BLaER1 treated with 17β-estradiol and CSF1 and Interleukin-3, amounts not matched to agents 10 nM and 100 nM (cell line): ENCODE results near the gene RPL36AL.
"Not testable (repeated sequence)": the region's sequence is repeated elsewhere in the genome, so short reads cannot be mapped to it uniquely, and the experiment has no call there.

Experiments
- H3K27ac ChIP-seq, 11 experiments: shearing (Covaris generic); formaldehyde crosslinking; 2 replicates each; pipeline ENCODE4 v1.8.1; 2022
- H3K27me3 ChIP-seq, 11 experiments: shearing (Covaris generic); formaldehyde crosslinking; 2 replicates each; pipeline ENCODE4 v1.8.1; 2022
- H3K36me3 ChIP-seq, 11 experiments: shearing (Covaris generic); formaldehyde crosslinking; 2 replicates each; pipeline ENCODE4 v1.8.1; 2022
- H3K4me1 ChIP-seq, 10 experiments: shearing (Covaris generic); formaldehyde crosslinking; 2 replicates each; pipeline ENCODE4 v1.8.1; 2022
- H3K4me2 ChIP-seq, 11 experiments: shearing (Covaris generic); formaldehyde crosslinking; 2 replicates each; pipeline ENCODE4 v1.8.1; 2022
- H3K4me3 ChIP-seq, 10 experiments: shearing (Covaris generic); formaldehyde crosslinking; 2 replicates each; pipeline ENCODE4 v1.8.1; 2022
- H3K9ac ChIP-seq, 11 experiments: shearing (Covaris generic); formaldehyde crosslinking; 2 replicates each; pipeline ENCODE4 v1.8.1; 2022
- H3K9me3 ChIP-seq, 11 experiments: shearing (Covaris generic); formaldehyde crosslinking; replicated peaks in 1 of 11; 2 replicates each; pipeline ENCODE4 v1.8.1; 2022
- H4K20me1 ChIP-seq, 11 experiments: shearing (Covaris generic); formaldehyde crosslinking; 2 replicates each; pipeline ENCODE4 v1.8.1; 2022
- Cebpa-rat ChIP-seq, 11 experiments: shearing (Covaris generic); IDR thresholded peaks; 2 replicates each; pipeline ENCODE4 v1.8.1; 2022

Gene RPL36AL

DNA sequence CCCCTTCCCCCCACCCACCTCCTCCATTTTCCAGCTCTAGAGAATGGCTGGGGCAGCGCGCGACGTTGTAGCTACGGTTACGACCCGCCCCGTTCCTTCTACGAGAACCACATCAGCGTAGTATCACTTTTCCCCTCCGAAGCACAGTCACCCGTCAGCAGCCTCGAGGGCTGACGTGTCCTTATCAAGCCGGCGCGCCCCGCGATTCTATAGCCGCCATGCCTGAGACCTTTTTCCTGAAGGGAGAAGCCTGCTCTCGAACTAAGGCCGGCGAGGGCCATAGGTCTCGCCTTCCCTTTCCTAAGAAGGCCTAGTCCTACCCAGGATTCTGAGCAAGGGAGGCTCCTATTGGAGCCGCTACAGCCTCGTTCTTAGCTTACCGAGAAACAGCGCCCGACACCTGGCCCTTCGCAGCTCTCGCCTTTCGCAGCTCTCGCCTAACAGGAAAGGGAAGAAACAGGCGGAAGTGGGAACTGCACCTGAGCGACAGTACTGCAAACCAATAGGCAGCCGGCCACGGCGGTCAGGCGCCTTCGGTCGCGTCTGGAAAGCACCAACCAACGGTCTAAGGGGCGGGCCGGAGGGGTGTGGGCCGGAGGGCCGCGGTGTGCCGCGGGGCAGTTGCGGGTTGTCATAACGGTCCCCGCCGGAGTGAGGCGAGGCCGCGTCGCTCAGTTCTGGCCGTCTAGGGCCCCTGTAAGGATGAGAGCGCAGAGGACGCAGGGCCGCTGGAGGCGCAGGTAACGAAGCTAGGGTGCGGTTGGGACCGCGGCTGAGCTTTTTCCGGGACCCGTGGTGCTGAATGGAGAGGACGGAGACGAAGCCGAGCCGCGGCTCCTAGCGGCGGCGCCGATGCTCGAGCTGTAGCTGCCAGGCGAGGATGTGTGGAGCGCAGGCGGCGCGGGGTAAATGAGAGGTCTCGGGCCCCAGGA, at the start of gene RPL36AL, which contains the start of gene MGAT2:
RPL36AL (minus strand) TSS at position 445 of the 932 bp plus-strand sequence. CDS start 1,522 bp downstream, outside the sequence.
MGAT2 (plus strand) TSS at position 618 of the 932 bp plus-strand sequence. CDS start 470 bp downstream, outside the sequence.
- Histone ChIP-seq H3K4me1 (peaks cover 38 to 63% (median 52%) of the 10 kb centered on the region in 10 experiments), H3K9me3 (no peaks in the 10 kb centered on the region), H4K20me1 (peaks cover 66 to 85% (median 79%) of the 10 kb centered on the region in 11 experiments), H3K36me3 (peaks cover 21 to 73% (median 59%) of the 10 kb centered on the region in 11 experiments), H3K4me3 (peak within 1 kb of the TSS; percentile 73 to 94 (median 86)), H3K27me3 (no peaks in the 10 kb centered on the region), H3K9ac (peak within 1 kb of the TSS; percentile 90 to 98 (median 95)), H3K4me2 (peak within 1 kb of the TSS; percentile 97 to 99 (median 98)), H3K27ac (peak within 1 kb of the TSS; percentile 92 to 98 (median 95))
- TF ChIP-seq Cebpa-rat (IDR thresholded peaks at IDR 0.05) = no peak

DNA sequence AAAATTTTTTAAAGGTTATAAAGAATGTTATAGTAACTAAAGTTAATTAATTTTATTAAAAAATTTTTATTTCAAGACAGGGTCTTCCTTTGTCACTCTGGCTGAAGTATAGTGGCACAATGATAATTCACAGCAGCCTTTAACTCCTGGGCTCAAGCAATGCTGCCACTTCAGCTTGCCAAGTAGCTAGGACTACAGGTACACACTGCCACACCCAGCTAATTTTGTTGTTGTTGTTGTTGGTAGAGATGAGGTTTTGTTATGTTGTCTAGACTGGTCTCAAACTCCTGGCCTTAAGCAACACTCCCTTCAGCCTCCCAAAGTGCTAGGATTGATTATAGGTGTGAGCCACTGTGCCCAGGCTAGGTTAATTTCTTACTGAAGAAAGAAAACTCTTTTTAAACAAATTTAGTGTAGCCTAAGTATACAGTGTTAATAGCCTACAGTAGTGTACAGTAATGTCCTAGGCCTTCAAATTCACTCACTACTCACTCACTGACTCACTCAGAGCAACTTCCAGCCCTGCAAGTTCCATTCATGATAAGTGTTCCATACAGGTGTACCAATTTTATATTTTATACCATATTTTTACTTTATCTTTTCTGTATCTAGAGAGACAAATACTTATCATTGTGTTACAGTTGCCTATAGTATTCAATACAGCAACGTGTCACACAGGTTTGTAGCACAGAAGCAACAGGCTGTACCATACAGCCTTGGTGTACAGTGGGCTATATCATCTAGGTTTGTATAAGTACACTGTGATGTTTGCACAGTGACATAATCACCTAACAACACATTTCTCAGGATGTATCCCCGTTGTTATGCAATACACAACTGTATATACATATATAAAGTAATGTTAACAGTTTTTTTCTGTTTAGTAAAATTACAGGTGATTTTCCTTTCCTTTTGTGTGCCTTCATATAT, 39.4 kb upstream of the RPL36AL start:
- H3K4me3 ChIP-seq = no peak overlapping the region
- peaks cover 0 to 6% (median 0%) of the 10 kb centered on the region in 11 experiments; a peak in 1 of 22 replicates for H4K20me1 ChIP-seq
- TF ChIP-seq Cebpa-rat (IDR thresholded peaks at IDR 0.05) = no peak
- H3K4me2 ChIP-seq = no peak overlapping the region
- no peak overlapping the region for H3K9ac ChIP-seq
- no peak overlapping the region for H3K27ac ChIP-seq
- no peaks in the 10 kb centered on the region for H3K9me3 ChIP-seq
- H3K27me3 ChIP-seq = no peaks in the 10 kb centered on the region
- peaks cover 0 to 73% (median 30%) of the 10 kb centered on the region in 11 experiments; a peak in 15 of 22 replicates for H3K36me3 ChIP-seq
- no peaks in the 10 kb centered on the region for H3K4me1 ChIP-seq

DNA sequence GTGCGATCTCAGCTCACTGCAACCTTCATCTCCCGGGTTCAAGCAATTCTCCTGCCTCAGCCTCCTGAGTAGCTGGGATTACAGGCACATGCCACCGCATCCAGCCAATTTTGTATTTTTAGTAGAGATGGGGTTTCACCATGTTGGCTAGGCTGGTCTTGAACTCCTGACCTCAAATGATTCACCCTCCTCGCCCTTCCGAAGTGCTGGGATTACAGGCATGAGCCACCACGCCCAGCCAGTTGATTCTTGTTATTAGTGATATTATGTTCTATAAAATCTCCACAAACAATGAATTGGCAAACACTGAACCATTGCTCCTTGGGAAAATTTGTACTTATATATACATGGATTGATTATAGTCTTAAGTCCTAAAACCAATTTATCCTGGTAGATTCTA, 37.1 kb upstream of the RPL36AL start:
- not testable (repeated sequence) for H4K20me1 ChIP-seq, H3K4me2 ChIP-seq, H3K27ac ChIP-seq, H3K4me3 ChIP-seq, H3K27me3 ChIP-seq, H3K4me1 ChIP-seq, H3K9ac ChIP-seq, H3K9me3 ChIP-seq
- peaks cover 0 to 69% (median 30%) of the 10 kb centered on the region in 11 experiments; a peak in 16 of 22 replicates for H3K36me3 ChIP-seq

DNA sequence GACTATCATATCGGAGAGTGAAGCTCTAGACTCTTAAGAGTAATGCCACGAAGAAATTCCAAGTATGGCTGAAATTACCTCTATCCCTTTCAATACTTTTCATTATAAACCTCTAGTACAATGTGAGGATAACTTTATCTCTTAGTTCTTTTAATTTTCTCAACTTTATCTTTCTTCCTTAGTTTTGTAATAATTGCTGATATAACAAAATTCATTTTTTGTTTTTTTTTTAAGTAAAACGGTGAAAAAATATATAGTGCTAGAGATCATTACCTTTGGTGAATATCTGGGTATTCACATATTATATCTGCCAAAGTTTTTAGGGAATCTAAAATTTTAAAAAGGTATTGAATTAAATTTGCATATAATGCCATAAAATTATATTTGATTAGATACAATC, 34.1 kb upstream of the RPL36AL start:
- Histone ChIP-seq H3K27ac (no peak overlapping the region), H3K27me3 (no peaks in the 10 kb centered on the region), H3K4me3 (no peak overlapping the region), H3K9ac (no peak overlapping the region), H3K4me1 (no peaks in the 10 kb centered on the region), H4K20me1 (peaks cover 0 to 11% (median 0%) of the 10 kb centered on the region in 11 experiments; a peak in 2 of 22 replicates), H3K36me3 (peaks cover 0 to 74% (median 41%) of the 10 kb centered on the region in 11 experiments; a peak in 14 of 22 replicates), H3K4me2 (no peak overlapping the region), H3K9me3 (no peaks in the 10 kb centered on the region)
- TF ChIP-seq Cebpa-rat (IDR thresholded peaks at IDR 0.05) = no peak

DNA sequence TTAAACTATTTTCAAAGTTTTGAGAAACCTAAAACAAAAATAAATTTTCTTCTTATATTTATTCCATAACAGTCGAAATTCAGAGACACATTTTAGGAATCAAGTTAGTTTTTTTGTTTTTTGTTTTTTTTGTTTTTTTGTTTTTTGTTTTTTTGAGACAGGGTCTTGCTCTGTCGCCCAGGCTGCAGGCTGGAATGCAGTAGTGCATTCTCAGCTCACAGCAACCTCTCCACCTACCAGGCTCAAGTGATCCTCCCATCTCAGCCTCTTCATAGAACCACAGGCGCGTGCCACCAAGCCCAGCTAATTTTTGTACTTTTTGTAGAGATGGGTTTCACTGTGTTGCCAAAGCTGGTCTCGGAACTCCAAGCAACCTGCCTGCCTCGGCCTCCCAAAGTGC, 33.1 kb upstream of the RPL36AL start:
- Histone ChIP-seq H3K4me2 (no peak overlapping the region), H3K9me3 (no peaks in the 10 kb centered on the region), H3K27ac (no peak overlapping the region), H3K9ac (no peak overlapping the region), H3K36me3 (peaks cover 0 to 77% (median 44%) of the 10 kb centered on the region in 11 experiments; a peak in 15 of 22 replicates), H3K27me3 (no peaks in the 10 kb centered on the region), H3K4me1 (no peaks in the 10 kb centered on the region), H3K4me3 (no peak overlapping the region), H4K20me1 (peaks cover 0 to 11% (median 0%) of the 10 kb centered on the region in 11 experiments; a peak in 6 of 22 replicates)
- no peak for TF ChIP-seq Cebpa-rat (IDR thresholded peaks at IDR 0.05)

DNA sequence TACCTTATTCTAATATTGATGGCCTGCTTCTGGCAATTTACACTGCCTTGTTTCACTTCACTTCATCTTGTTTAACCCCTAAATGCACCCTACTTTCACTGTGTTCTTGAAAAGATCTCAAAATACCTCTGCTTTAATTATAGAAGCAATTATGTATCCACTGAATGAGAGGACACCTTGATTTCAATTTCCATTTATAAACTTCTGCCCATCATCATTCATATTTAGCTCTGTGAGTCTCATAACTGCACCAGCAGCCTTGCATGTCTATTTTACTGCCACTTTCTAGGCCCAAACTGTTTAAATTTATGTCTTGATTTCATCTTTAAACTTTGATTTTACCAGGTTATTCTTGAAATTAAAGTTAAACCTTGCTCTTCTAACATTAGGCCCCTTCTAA, 21.7 kb upstream of the RPL36AL start:
- no peak for TF ChIP-seq Cebpa-rat (IDR thresholded peaks at IDR 0.05)
- H3K4me1 ChIP-seq = peaks cover 12 to 36% (median 22%) of the 10 kb centered on the region in 10 experiments

DNA sequence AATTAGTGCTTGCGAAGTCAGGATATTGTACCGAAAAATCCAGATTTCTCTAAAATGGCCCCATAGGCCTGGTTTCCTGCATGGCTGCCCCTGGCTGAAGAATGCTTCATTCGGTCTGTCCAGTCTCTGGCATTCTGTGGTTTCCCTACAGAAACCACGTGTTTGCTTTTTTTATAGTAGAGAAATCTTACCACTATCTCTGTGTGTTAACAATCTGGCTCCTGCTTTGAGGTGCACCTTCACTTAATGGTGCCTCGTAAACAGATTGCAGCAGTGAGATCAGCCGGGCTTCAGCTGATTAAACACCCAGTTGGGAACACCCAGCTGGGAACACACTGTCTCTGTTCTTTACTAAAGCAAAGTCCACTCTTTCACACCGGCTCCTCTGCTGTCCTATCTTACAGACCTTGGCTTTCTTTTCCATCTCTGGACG, 21.3 kb upstream of the RPL36AL start:
- Histone ChIP-seq H3K4me1 (peaks cover 14 to 41% (median 26%) of the 10 kb centered on the region in 10 experiments), H3K4me3 (no peak overlapping the region), H3K9ac (peak overlapping the region in 2 of 11 experiments; percentile 21 to 25; a peak in 3 of 22 replicates), H3K27me3 (no peaks in the 10 kb centered on the region), H3K27ac (peak overlapping the region in 1 of 11 experiments; percentile 5; a peak in 1 of 22 replicates), H4K20me1 (peaks cover 9 to 82% (median 55%) of the 10 kb centered on the region in 11 experiments; a peak in 17 of 22 replicates), H3K4me2 (peak overlapping the region; percentile 18 to 65 (median 46)), H3K9me3 (no peaks in the 10 kb centered on the region), H3K36me3 (peaks cover 41 to 89% (median 70%) of the 10 kb centered on the region in 11 experiments)
- TF ChIP-seq Cebpa-rat (IDR thresholded peaks at IDR 0.05) = no peak

More for the DNA sequence above, 21.7 kb upstream of the RPL36AL start:
- peaks cover 5 to 82% (median 53%) of the 10 kb centered on the region in 11 experiments; a peak in 17 of 22 replicates for H4K20me1 ChIP-seq
- peaks cover 40 to 89% (median 70%) of the 10 kb centered on the region in 11 experiments for H3K36me3 ChIP-seq
- H3K4me2 ChIP-seq = peak overlapping the region in 9 of 11 experiments; percentile 34 to 65 (median 46); a peak in 16 of 22 replicates
- H3K4me3 ChIP-seq = no peak overlapping the region
- H3K27me3 ChIP-seq = no peaks in the 10 kb centered on the region
- peak overlapping the region in 2 of 11 experiments; percentile 21 to 25; a peak in 2 of 22 replicates for H3K9ac ChIP-seq
- no peak overlapping the region for H3K27ac ChIP-seq
- no peaks in the 10 kb centered on the region for H3K9me3 ChIP-seq
